Islet of Langerhans (tissue), 1 donor: ENCODE results near the gene PLS3.

Experiments used
- FAIRE-seq: peaks from one replicate; lab custom pipeline; 2011; peaks lifted over from hg19 to GRCh38; lab: Jason Lieb, UNC

PLS3 gene

GRCh38 chrX:115571712-115572111 is 10.7 kb downstream of the PLS3 start:
- FAIRE-seq, result no peak

- no peak for FAIRE-seq
These were observed 12.2 kb downstream of the PLS3 start for GRCh38 chrX:115573185-115573584.

GRCh38 chrX:115576676-115577075 is 15.7 kb downstream of the PLS3 start:
- FAIRE-seq, result no peak

GRCh38 chrX:115579327-115579726 is 18.4 kb downstream of the PLS3 start:
- FAIRE-seq, result no peak

GRCh38 chrX:115579786-115580294 is 18.9 kb downstream of the PLS3 start:
- no peak for FAIRE-seq

GRCh38 chrX:115581759-115582615 is 21.0 kb downstream of the PLS3 start:
- FAIRE-seq, result no peak

GRCh38 chrX:115582616-115583495 is 21.9 kb downstream of the PLS3 start:
- no peak for FAIRE-seq

- no peak for FAIRE-seq
These were observed 22.6 kb downstream of the PLS3 start for GRCh38 chrX:115583496-115584004.

GRCh38 chrX:115584696-115585095 is 23.7 kb downstream of the PLS3 start:
- FAIRE-seq, result no peak

GRCh38 chrX:115588179-115588578 is 27.2 kb downstream of the PLS3 start:
- FAIRE-seq, result no peak

GRCh38 chrX:115589419-115589818 is 28.4 kb downstream of the PLS3 start:
- no peak for FAIRE-seq

GRCh38 chrX:115591420-115591819 is 30.4 kb downstream of the PLS3 start:
- FAIRE-seq, result no peak

- no peak for FAIRE-seq
These were observed 31.2 kb downstream of the PLS3 start for GRCh38 chrX:115591856-115592842.

- FAIRE-seq, result no peak
These were observed 32.2 kb downstream of the PLS3 start for GRCh38 chrX:115592997-115593734.

- no peak for FAIRE-seq
These were observed 34.1 kb downstream of the PLS3 start for GRCh38 chrX:115595049-115595448.

- no peak for FAIRE-seq
These were observed 37.6 kb downstream of the PLS3 start for GRCh38 chrX:115598556-115598955.

- FAIRE-seq, result no peak
These were observed 41.3 kb downstream of the PLS3 start for GRCh38 chrX:115602308-115602707.

GRCh38 chrX:115602729-115603389 is 41.9 kb downstream of the PLS3 start:
- FAIRE-seq, result no peak

GRCh38 chrX:115603534-115604074 is 42.6 kb downstream of the PLS3 start:
- FAIRE-seq, result no peak

- no peak for FAIRE-seq
These were observed 45.9 kb downstream of the PLS3 start for GRCh38 chrX:115606861-115607260.
